Panc1 (cell line): ENCODE measurements around the gene PANX2. TPM values are rescaled to one million over a fixed set of nuclear protein-coding genes. Genes with fewer than 3 reads are reported as not detected.

Experiments
- ATAC-seq: fragments of 200-7000 bp; cut with Tn5 transposase; 2 replicates; pipeline ENCODE4 v1.9.1; 2020; ENCODE audit warnings: mild to moderate bottlenecking, moderate library complexity
- BruUV-seq: library from RNA; stranded (reverse); fragments of 400-500 nt; replicated peaks from 2 replicates; lab custom pipeline; 2021; lab: Mats Ljungman, UMichigan
- CTCF ChIA-PET: fragments of 300-600 bp; sonication (Branson Sonifier 250); formaldehyde crosslinking; loops from one replicate; lab custom pipeline; 2022; ENCODE audit warnings: antibody characterized with exemption; lab: Charles Lee
- POLR2A ChIA-PET: fragments of 300-600 bp; sonication (Branson Sonifier 250); formaldehyde crosslinking; loops from one replicate; lab custom pipeline; 2022; ENCODE audit warnings: antibody characterized with exemption; lab: Charles Lee
- DNase-seq: peaks from one replicate; pipeline ENCODE4 v3.0.0-alpha.2; 2010; ENCODE audit warnings: low read depth, low spot score
- H3K27ac ChIP-seq: 2 replicates; pipeline ENCODE4 v1.5.1; 2011; ENCODE audit warnings: mild to moderate bottlenecking, low read length, inconsistent platforms
- H3K27me3 ChIP-seq: fragments of 200-500 bp; sonication (Bioruptor generic); 2 replicates; pipeline ENCODE4 v1.6.0; 2014; ENCODE audit warnings: low read length, inconsistent platforms; ENCODE audit not compliant: control insufficient read depth, insufficient read depth
- H3K36me3 ChIP-seq: fragments of 200-500 bp; sonication (Bioruptor generic); 2 replicates; pipeline ENCODE4 v1.5.1; 2014; ENCODE audit warnings: inconsistent platforms, mild to moderate bottlenecking, low read length, moderate library complexity; ENCODE audit not compliant: control insufficient read depth, insufficient read depth
- H3K4me1 ChIP-seq: 2 replicates; pipeline ENCODE4 v1.5.1; 2011; ENCODE audit warnings: inconsistent platforms, mild to moderate bottlenecking, low read length, moderate library complexity; ENCODE audit not compliant: control insufficient read depth, insufficient read depth
- H3K4me3 ChIP-seq, 2 experiments: 2 replicates each; pipeline ENCODE4 v1.5.1; 2011 to 2012; ENCODE audit warnings: low read depth in 2 of 2, low read length in 2 of 2, mild to moderate bottlenecking in 2 of 2, inconsistent platforms in 1 of 2, moderate library complexity in 1 of 2
- H3K9me3 ChIP-seq: fragments of 200-500 bp; sonication (Bioruptor generic); 2 replicates; pipeline ENCODE4 v1.5.1; 2014; ENCODE audit warnings: low read depth, mild to moderate bottlenecking, inconsistent platforms, low read length, moderate library complexity; ENCODE audit not compliant: control insufficient read depth, insufficient read depth
- CTCF ChIP-seq: fragments of 450-650 bp; IDR thresholded peaks from 2 replicates; pipeline ENCODE4 v1.5.1; 2017; ENCODE audit warnings: mild to moderate bottlenecking
- POLR2AphosphoS5 ChIP-seq: IDR thresholded peaks from 2 replicates; pipeline ENCODE4 v1.6.1; 2012; ENCODE audit warnings: mild to moderate bottlenecking, low read depth, low read length, moderate library complexity
- SIN3A ChIP-seq: IDR thresholded peaks from 2 replicates; pipeline ENCODE4 v1.6.1; 2012; ENCODE audit warnings: low read depth, mild to moderate bottlenecking, low read length, moderate library complexity, borderline replicate concordance; ENCODE audit not compliant: insufficient read depth
- TCF7L2 ChIP-seq: IDR thresholded peaks from 2 replicates; pipeline ENCODE4 v1.6.1; 2011; ENCODE audit warnings: mild to moderate bottlenecking, low read depth, low read length, inconsistent platforms
- in situ Hi-C: cut with HindIII; loops from 2 replicates; pipeline ENCODE4 v1.10.0; 2016; ENCODE audit warnings: low sequenced_read_pairs, low pct_unique_long_range_greater_than_20kb
- intact Hi-C: fragments of 100-400 bp; cut with micrococcal nuclease; formaldehyde crosslinking; loops from one replicate; pipeline ENCODE4 v1.10.0; 2022; ENCODE audit not compliant: unreplicated experiment
- total RNA-seq: library from RNA; stranded (reverse); gene quantifications from one replicate; pipeline ENCODE4 v1.2.1, GENCODE V29; 2021; ENCODE audit not compliant: unreplicated experiment
- TF ChIP-seq, protein P1 (sequence below), 2 experiments: IDR thresholded peaks; 2 replicates each; pipeline ENCODE4 v1.6.1; 2011 to 2012; ENCODE audit warnings: low read depth in 2 of 2, control low read depth in 1 of 2, low read length in 1 of 2, mild to moderate bottlenecking in 1 of 2, moderate library complexity in 1 of 2; ENCODE audit not compliant: insufficient read depth in 1 of 2

Gene PANX2
- total RNA-seq, 1 experiment from 2014 or later = 0.77 TPM

- ChIA-PET POLR2A (no interaction called here), CTCF (no interaction called here)
- BruUV-seq = no TSS peak
- ATAC-seq = peak; percentile 13
- H3K4me1 ChIP-seq = peaks cover 14% of the 10 kb centered on the region
- H3K36me3 ChIP-seq = no peaks in the 10 kb centered on the region; the same call in 1 of the 2 replicates
- intact Hi-C loops = no loop called here
- in situ Hi-C loops = no loop called here
- peak overlapping the region; percentile 17; the same call in 1 of the 2 replicates for H3K27ac ChIP-seq
- no peak overlapping the region; a peak in 1 of 4 replicates for H3K4me3 ChIP-seq
- TF ChIP-seq CTCF (no peak), POLR2AphosphoS5 (no peak), TCF7L2 (no peak), SIN3A (no peak)
- TF ChIP-seq, protein P1, sequence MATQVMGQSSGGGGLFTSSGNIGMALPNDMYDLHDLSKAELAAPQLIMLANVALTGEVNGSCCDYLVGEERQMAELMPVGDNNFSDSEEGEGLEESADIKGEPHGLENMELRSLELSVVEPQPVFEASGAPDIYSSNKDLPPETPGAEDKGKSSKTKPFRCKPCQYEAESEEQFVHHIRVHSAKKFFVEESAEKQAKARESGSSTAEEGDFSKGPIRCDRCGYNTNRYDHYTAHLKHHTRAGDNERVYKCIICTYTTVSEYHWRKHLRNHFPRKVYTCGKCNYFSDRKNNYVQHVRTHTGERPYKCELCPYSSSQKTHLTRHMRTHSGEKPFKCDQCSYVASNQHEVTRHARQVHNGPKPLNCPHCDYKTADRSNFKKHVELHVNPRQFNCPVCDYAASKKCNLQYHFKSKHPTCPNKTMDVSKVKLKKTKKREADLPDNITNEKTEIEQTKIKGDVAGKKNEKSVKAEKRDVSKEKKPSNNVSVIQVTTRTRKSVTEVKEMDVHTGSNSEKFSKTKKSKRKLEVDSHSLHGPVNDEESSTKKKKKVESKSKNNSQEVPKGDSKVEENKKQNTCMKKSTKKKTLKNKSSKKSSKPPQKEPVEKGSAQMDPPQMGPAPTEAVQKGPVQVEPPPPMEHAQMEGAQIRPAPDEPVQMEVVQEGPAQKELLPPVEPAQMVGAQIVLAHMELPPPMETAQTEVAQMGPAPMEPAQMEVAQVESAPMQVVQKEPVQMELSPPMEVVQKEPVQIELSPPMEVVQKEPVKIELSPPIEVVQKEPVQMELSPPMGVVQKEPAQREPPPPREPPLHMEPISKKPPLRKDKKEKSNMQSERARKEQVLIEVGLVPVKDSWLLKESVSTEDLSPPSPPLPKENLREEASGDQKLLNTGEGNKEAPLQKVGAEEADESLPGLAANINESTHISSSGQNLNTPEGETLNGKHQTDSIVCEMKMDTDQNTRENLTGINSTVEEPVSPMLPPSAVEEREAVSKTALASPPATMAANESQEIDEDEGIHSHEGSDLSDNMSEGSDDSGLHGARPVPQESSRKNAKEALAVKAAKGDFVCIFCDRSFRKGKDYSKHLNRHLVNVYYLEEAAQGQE (IDR thresholded peaks at IDR 0.05; ENCODE audit: insufficient read depth in 1 of 2, low read depth in 2 of 2, low read length in 1 of 2) = no peak
- H3K27me3 ChIP-seq = no peaks in the 10 kb centered on the region
- H3K9me3 ChIP-seq = no peaks in the 10 kb centered on the region
- DNase-seq = no peak
Observed at GRCh38 chr22:50199251-50199721, 28.8 kb downstream of the PANX2 start.

- H3K27ac ChIP-seq = peak overlapping the region; percentile 66
- BruUV-seq = no TSS peak
- H3K4me3 ChIP-seq = peak overlapping the region; percentile 55 to 57
- no peaks in the 10 kb centered on the region for H3K27me3 ChIP-seq
- ChIA-PET POLR2A (no interaction called here), CTCF (no interaction called here)
- in situ Hi-C loops (no loop called here), intact Hi-C loops (no loop called here)
- H3K9me3 ChIP-seq = no peaks in the 10 kb centered on the region
- H3K4me1 ChIP-seq = peaks cover 14% of the 10 kb centered on the region
- TF ChIP-seq SIN3A (no peak), TCF7L2 (no peak), POLR2AphosphoS5 (peak; percentile 63)
- TF ChIP-seq, protein P1 (IDR thresholded peaks at IDR 0.05; ENCODE audit: insufficient read depth in 1 of 2, low read depth in 2 of 2, low read length in 1 of 2) = no peak
- ATAC-seq = peak; percentile 55
- no peaks in the 10 kb centered on the region; the same call in 1 of the 2 replicates for H3K36me3 ChIP-seq
- DNase-seq = no peak
Observed at GRCh38 chr22:50199829-50200460, 29.4 kb downstream of the PANX2 start.
